GM19438 (cell line): ENCODE data around the gene MPND.

Experiments used
- ATAC-seq: cut with Tn5 transposase; IDR thresholded peaks from one replicate; pipeline ENCODE4 v1.9.1; 2021; ENCODE audit warnings: low read depth; ENCODE audit not compliant: unreplicated experiment

MPND gene

GRCh38 chr19:4343370-4344307, at the start of gene MPND:
MPND (plus strand) TSS chr19:4343562; CDS start chr19:4343594, 32 bp downstream.
- peak; percentile 37 for ATAC-seq

- no peak for ATAC-seq
These were observed 49.0 kb upstream of the MPND start for GRCh38 chr19:4294389-4294788.

GRCh38 chr19:4295972-4296771, 47.2 kb upstream of the MPND start:
- no peak for ATAC-seq

GRCh38 chr19:4297901-4298809, 45.2 kb upstream of the MPND start:
- ATAC-seq, result no peak

GRCh38 chr19:4298810-4299550, 44.4 kb upstream of the MPND start:
- no peak for ATAC-seq

- no peak for ATAC-seq
These were observed 42.8 kb upstream of the MPND start for GRCh38 chr19:4300589-4300988.

GRCh38 chr19:4301590-4302242, 41.6 kb upstream of the MPND start:
- no peak for ATAC-seq

- ATAC-seq, result no peak
These were observed 41.1 kb upstream of the MPND start, which contains the start of gene TMIGD2 for GRCh38 chr19:4302243-4302640. TMIGD2 (minus strand) TSS chr19:4302389; CDS start chr19:4302385, 4 bp downstream.

- ATAC-seq, result no peak
These were observed 39.4 kb upstream of the MPND start for GRCh38 chr19:4303819-4304537.

GRCh38 chr19:4304538-4305256, 38.7 kb upstream of the MPND start, which contains the start of gene FSD1:
FSD1 (plus strand) TSS chr19:4304598; CDS start chr19:4304747, 149 bp downstream.
- ATAC-seq, result no peak

GRCh38 chr19:4305257-4305612, 38.1 kb upstream of the MPND start:
- no peak for ATAC-seq

- no peak for ATAC-seq
These were observed 37.7 kb upstream of the MPND start for GRCh38 chr19:4305659-4306058.

GRCh38 chr19:4310247-4311121, 32.9 kb upstream of the MPND start:
- ATAC-seq, result no peak

- ATAC-seq, result no peak
These were observed 29.4 kb upstream of the MPND start for GRCh38 chr19:4313847-4314490.

- ATAC-seq, result no peak
These were observed 26.4 kb upstream of the MPND start for GRCh38 chr19:4316956-4317355.

GRCh38 chr19:4318460-4318859, 24.9 kb upstream of the MPND start:
- no peak for ATAC-seq
